Ramos (cell line): ENCODE results near the gene FAM78A.

Source experiments
- in situ Hi-C: fragments of 300-500 bp; cut with MboI; formaldehyde crosslinking; loops from one replicate; pipeline ENCODE4 v1.14.3; 2022; ENCODE audit warnings: low sequenced_read_pairs; ENCODE audit not compliant: unreplicated experiment

The FAM78A gene

GRCh38 chr9:131270171-131271015 is 5.9 kb downstream of the FAM78A start:
- in situ Hi-C loops, result loop anchor here (25.0 kb wide), 1 partner anchor 1117 kb away; no protein-coding TSS in a partner anchor

GRCh38 chr9:131266266-131267229 is 9.8 kb downstream of the FAM78A start:
- in situ Hi-C loops, result loop anchor here (10.0 to 25.0 kb wide), 2 partner anchors 468 to 1121 kb away; no protein-coding TSS in a partner anchor

- in situ Hi-C loops, result loop anchor here (10.0 to 25.0 kb wide), 2 partner anchors 471 to 1123 kb away; no protein-coding TSS in a partner anchor
Observed at GRCh38 chr9:131264231-131264630, 12.1 kb downstream of the FAM78A start.

GRCh38 chr9:131263701-131264100 is 12.6 kb downstream of the FAM78A start:
- in situ Hi-C loops, result loop anchor here (10.0 to 25.0 kb wide), 2 partner anchors 471 to 1124 kb away; no protein-coding TSS in a partner anchor

GRCh38 chr9:131263033-131263343 is 13.3 kb downstream of the FAM78A start:
- in situ Hi-C loops, result loop anchor here (10.0 to 25.0 kb wide), 2 partner anchors 472 to 1124 kb away; no protein-coding TSS in a partner anchor

GRCh38 chr9:131262327-131263032 is 13.8 kb downstream of the FAM78A start:
- in situ Hi-C loops, result loop anchor here (10.0 to 25.0 kb wide), 2 partner anchors 472 to 1125 kb away; no protein-coding TSS in a partner anchor

GRCh38 chr9:131260751-131261452 is 15.4 kb downstream of the FAM78A start:
- in situ Hi-C loops, result loop anchor here (10.0 to 25.0 kb wide), 2 partner anchors 474 to 1126 kb away; no protein-coding TSS in a partner anchor

- in situ Hi-C loops, result loop anchor here (10.0 to 25.0 kb wide), 2 partner anchors 475 to 1127 kb away; no protein-coding TSS in a partner anchor
Observed at GRCh38 chr9:131259916-131260597, 16.3 kb downstream of the FAM78A start.

- in situ Hi-C loops, result loop anchor here (25.0 kb wide), 1 partner anchor 1128 kb away; no protein-coding TSS in a partner anchor
Observed at GRCh38 chr9:131259432-131259898, 16.8 kb downstream of the FAM78A start.

- in situ Hi-C loops, result loop anchor here (25.0 kb wide), 1 partner anchor 1128 kb away; no protein-coding TSS in a partner anchor
Observed at GRCh38 chr9:131258698-131259431, 17.4 kb downstream of the FAM78A start.

- in situ Hi-C loops, result loop anchor here (25.0 kb wide), 1 partner anchor 1129 kb away; no protein-coding TSS in a partner anchor
Observed at GRCh38 chr9:131258186-131258585, 18.1 kb downstream of the FAM78A start.

GRCh38 chr9:131257266-131258025 is 18.9 kb downstream of the FAM78A start:
- in situ Hi-C loops, result loop anchor here (25.0 kb wide), 1 partner anchor 1130 kb away; no protein-coding TSS in a partner anchor

- in situ Hi-C loops, result loop anchor here (25.0 kb wide), 1 partner anchor 1132 kb away; no protein-coding TSS in a partner anchor
Observed at GRCh38 chr9:131255676-131256197, 20.6 kb downstream of the FAM78A start.

GRCh38 chr9:131254626-131255025 is 21.7 kb downstream of the FAM78A start:
- in situ Hi-C loops, result loop anchor here (25.0 kb wide), 1 partner anchor 1133 kb away; no protein-coding TSS in a partner anchor

- in situ Hi-C loops, result loop anchor here (25.0 kb wide), 1 partner anchor 1133 kb away; no protein-coding TSS in a partner anchor
Observed at GRCh38 chr9:131253891-131254491, 22.3 kb downstream of the FAM78A start.

GRCh38 chr9:131252120-131252519 is 24.2 kb downstream of the FAM78A start:
- in situ Hi-C loops, result loop anchor here (25.0 kb wide), 1 partner anchor 1135 kb away; no protein-coding TSS in a partner anchor
